Spleen (tissue), 11 donors: ENCODE results near the gene GZMA. TPM values are rescaled to one million over a fixed set of nuclear protein-coding genes. Genes with fewer than 3 reads are reported as not detected.

Experiments used
- DNase-seq: peaks from one replicate; pipeline ENCODE4 v3.0.0-alpha.2; 2020
- H3K27ac ChIP-seq, 8 donors: fragments of 200-600 bp; sonication (generic) in 7 of 8; 1 replicate in 4 of 8; 2 replicates in 4 of 8; pipeline versions ENCODE4 v1.5.0 to v1.8.0; 2016 to 2021; ENCODE audit warnings: inconsistent platforms in 4 of 8, mild to moderate bottlenecking in 4 of 8, moderate library complexity in 1 of 8
- H3K27me3 ChIP-seq, 7 donors: fragments of 200-600 bp; sonication (generic) in 6 of 7; replicated peaks in 1 of 7; 1 replicate in 4 of 7; 2 replicates in 3 of 7; pipeline versions ENCODE4 v1.5.0 to v1.8.0; 2016 to 2021; ENCODE audit warnings: inconsistent platforms in 3 of 7, mild to moderate bottlenecking in 1 of 7
- H3K36me3 ChIP-seq, 6 donors: fragments of 200-600 bp; sonication (generic) in 5 of 6; 1 replicate in 4 of 6; 2 replicates in 2 of 6; pipeline versions ENCODE4 v1.5.0 to v1.8.0; 2016 to 2021; ENCODE audit warnings: inconsistent platforms in 2 of 6
- H3K4me1 ChIP-seq, 6 donors: fragments of 200-600 bp; sonication (generic) in 5 of 6; 1 replicate in 3 of 6; 2 replicates in 3 of 6; pipeline versions ENCODE4 v1.5.0 to v1.8.0; 2016 to 2021; ENCODE audit warnings: inconsistent platforms in 3 of 6
- H3K4me3 ChIP-seq, 8 donors: fragments of 200-600 bp; sonication (generic) in 7 of 8; 1 replicate in 4 of 8; 2 replicates in 4 of 8; pipeline versions ENCODE4 v1.5.0 to v1.8.0; 2016 to 2021; ENCODE audit warnings: inconsistent platforms in 4 of 8, mild to moderate bottlenecking in 4 of 8, moderate library complexity in 2 of 8
- H3K9me3 ChIP-seq, 8 donors: fragments of 200-600 bp; sonication (generic) in 7 of 8; 1 replicate in 4 of 8; 2 replicates in 4 of 8; pipeline versions ENCODE4 v1.5.0 to v1.8.0; 2016 to 2021; ENCODE audit warnings: inconsistent platforms in 4 of 8
- POLR2A ChIP-seq, 3 donors: fragments of 450-650 bp; IDR thresholded peaks; one replicate each; pipeline ENCODE4 v1.5.1; 2017; ENCODE audit warnings: antibody characterized with exemption in 3 of 3, mild to moderate bottlenecking in 1 of 3
- POLR2AphosphoS5 ChIP-seq, 3 donors: sonication (generic); formaldehyde crosslinking; IDR thresholded peaks; one replicate each; pipeline ENCODE4 v1.5.1; 2017; ENCODE audit warnings: antibody characterized with exemption in 3 of 3
- WGBS, 5 donors: extraction: QIAGEN DNeasy Blood & Tissue Kit in 3 of 5; methylation state at CpG; one replicate each; pipeline versions ENCODE4 v1.1.5 to v1.1.7; 2013 to 2018; 5-methylcytosine and 5-hydroxymethylcytosine counted together
- intact Hi-C: fragments of 100-400 bp; cut with DNase I; formaldehyde crosslinking; loops from one replicate; pipeline ENCODE4 v1.15.0; 2023; ENCODE audit warnings: low total_unique reads
- polyA plus RNA-seq, 3 donors: library from polyadenylated mRNA; stranded (reverse); fragments of 200-250 nt; gene quantifications; one replicate each; pipeline ENCODE4 v1.2.1, GENCODE V29; 2013
- total RNA-seq, 7 donors: library from RNA; depleted of rRNA in 3 of 7; stranded (reverse); fragments of >200 nt in 3 of 7; fragmentation: NEBNext Ultra II Directional in 4 of 7; extraction: Animal tissue kit (Norgen Biotek cat#: 25700) in 4 of 7; gene quantifications; one replicate each; pipeline versions ENCODE4 v1.1.0 to v1.2.1, GENCODE V29; 2016 to 2021
- TF ChIP-seq, protein P1 (sequence below), 11 experiments: fragments of 200-600 bp in 7 of 11; fragments of 450-650 bp in 4 of 11; sonication (generic) in 4 of 11; IDR thresholded peaks in 8 of 11; conservative IDR thresholded peaks in 3 of 11; 1 replicate in 7 of 11; 2 replicates in 4 of 11; pipeline versions ENCODE4 v1.4.0 to v1.8.0; 2016 to 2021; ENCODE audit warnings: antibody characterized with exemption in 11 of 11, inconsistent platforms in 4 of 11, mild to moderate bottlenecking in 1 of 11
- donor health status: healthy with polysubstance abuse.
- donor health status: DM: no; HTN: no; CAD: no; lungs with moderate emphysema.
- donor health status: DM: no; HTN: no; CAD: no.
- donor health status: Bipolar disorder and iron deficiency.
- donor health status: healthy.
- donor health status: DM: no; HTN: no; CAD: no.
- donor health status: DM: yes; HTN: yes; CAD: no.

GZMA gene
- total and polyA plus RNA-seq, 10 donors, result 14.7 to 40.5 (median 22.0) TPM

DNA sequence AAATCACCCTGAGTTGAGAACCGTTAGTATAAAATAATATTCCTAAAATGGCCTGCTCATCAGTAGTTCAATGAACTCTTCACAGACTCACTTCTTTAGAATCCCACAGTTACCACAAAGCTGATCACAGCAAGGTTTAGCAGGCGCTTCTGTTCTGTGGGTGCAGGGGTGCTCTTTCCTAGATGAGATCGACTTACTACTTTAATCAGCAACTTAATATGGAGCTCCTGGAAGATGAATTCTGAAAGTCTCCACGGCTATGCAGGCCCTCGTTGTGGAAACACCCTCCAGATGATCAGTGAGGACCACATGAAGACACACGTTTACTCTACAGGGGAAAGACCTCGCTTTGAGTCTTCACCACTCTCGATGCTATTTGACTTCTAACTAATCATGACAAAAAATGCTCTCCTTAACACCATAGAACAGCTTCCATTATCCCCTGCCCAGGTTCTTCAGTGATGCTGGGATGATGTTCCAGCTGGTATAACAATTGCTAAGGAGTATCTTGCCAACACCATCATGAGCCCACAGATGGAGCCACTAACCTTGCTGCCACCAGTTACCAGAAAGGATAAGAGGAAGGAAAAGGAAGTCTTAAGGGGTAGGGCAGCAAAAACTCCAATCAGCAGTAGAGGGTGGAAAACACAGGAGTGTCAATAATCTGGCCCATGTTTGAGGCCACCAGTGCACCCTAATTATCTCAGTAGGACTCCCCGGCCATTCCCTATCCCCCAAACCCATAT lies 39.7 kb downstream of the GZMA start:
- intact Hi-C loops, result loop anchor here (5.0 kb wide), 1 partner anchor 200 kb away; no protein-coding TSS in a partner anchor
- TF ChIP-seq POLR2AphosphoS5 (IDR thresholded peaks at IDR 0.05), result no peak
- TF ChIP-seq, protein P1, sequence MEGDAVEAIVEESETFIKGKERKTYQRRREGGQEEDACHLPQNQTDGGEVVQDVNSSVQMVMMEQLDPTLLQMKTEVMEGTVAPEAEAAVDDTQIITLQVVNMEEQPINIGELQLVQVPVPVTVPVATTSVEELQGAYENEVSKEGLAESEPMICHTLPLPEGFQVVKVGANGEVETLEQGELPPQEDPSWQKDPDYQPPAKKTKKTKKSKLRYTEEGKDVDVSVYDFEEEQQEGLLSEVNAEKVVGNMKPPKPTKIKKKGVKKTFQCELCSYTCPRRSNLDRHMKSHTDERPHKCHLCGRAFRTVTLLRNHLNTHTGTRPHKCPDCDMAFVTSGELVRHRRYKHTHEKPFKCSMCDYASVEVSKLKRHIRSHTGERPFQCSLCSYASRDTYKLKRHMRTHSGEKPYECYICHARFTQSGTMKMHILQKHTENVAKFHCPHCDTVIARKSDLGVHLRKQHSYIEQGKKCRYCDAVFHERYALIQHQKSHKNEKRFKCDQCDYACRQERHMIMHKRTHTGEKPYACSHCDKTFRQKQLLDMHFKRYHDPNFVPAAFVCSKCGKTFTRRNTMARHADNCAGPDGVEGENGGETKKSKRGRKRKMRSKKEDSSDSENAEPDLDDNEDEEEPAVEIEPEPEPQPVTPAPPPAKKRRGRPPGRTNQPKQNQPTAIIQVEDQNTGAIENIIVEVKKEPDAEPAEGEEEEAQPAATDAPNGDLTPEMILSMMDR (IDR thresholded peaks at IDR 0.05 in 8 of 11, conservative IDR thresholded peaks at IDR 0.05 in 3 of 11), result no peak
- no peak for TF ChIP-seq POLR2A (IDR thresholded peaks at IDR 0.05)

DNA sequence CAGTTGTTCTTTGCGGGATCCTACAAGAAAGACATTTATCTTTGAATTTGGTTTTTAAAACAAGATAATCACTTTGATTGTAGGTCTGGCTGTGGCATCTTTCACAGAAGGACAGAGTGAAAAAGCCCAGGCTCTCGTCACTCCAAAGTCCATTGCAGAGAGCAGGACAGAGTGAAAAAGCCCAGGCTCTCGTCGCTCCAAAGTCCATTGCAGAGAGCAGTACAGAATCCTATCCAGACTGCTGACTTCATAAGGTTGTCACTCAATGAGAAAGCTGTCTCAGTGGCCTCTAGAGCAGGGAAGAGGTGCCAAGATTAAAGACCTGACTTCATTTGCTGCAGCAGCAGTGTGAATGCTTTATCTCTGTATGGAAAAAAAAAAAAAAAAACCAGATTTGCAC lies 41.2 kb downstream of the GZMA start:
- intact Hi-C loops, result loop anchor here (5.0 kb wide), 1 partner anchor 201 kb away; no protein-coding TSS in a partner anchor
- Histone ChIP-seq H3K9me3 (no peaks in the 10 kb centered on the region), H3K27ac (no peak overlapping the region), H3K36me3 (no peaks in the 10 kb centered on the region), H3K4me1 (peaks cover 0 to 9% (median 2%) of the 10 kb centered on the region in 6 donors), H3K4me3 (no peak overlapping the region), H3K27me3 (peaks cover 0 to 25% (median 0%) of the 10 kb centered on the region in 7 donors)
- DNase-seq, result no peak
- 59 to 73% (median 61%) methylated on average over 4 of the region's 4 CpGs for whole genome bisulfite sequencing, 5 donors
- TF ChIP-seq, protein P1 (IDR thresholded peaks at IDR 0.05 in 8 of 11, conservative IDR thresholded peaks at IDR 0.05 in 3 of 11), result no peak
- TF ChIP-seq POLR2A (IDR thresholded peaks at IDR 0.05) (no peak), POLR2AphosphoS5 (IDR thresholded peaks at IDR 0.05) (no peak)

More for the DNA sequence above, 39.7 kb downstream of the GZMA start:
- Histone ChIP-seq H3K4me3 (no peak overlapping the region), H3K27ac (no peak overlapping the region), H3K27me3 (peaks cover 0 to 17% (median 0%) of the 10 kb centered on the region in 7 donors), H3K9me3 (no peaks in the 10 kb centered on the region), H3K36me3 (no peaks in the 10 kb centered on the region), H3K4me1 (peaks cover 0 to 9% (median 2%) of the 10 kb centered on the region in 6 donors)
- no peak for DNase-seq
- 80 to 89% (median 83%) methylated on average over 9 of the region's 9 CpGs for WGBS, 5 donors

DNA sequence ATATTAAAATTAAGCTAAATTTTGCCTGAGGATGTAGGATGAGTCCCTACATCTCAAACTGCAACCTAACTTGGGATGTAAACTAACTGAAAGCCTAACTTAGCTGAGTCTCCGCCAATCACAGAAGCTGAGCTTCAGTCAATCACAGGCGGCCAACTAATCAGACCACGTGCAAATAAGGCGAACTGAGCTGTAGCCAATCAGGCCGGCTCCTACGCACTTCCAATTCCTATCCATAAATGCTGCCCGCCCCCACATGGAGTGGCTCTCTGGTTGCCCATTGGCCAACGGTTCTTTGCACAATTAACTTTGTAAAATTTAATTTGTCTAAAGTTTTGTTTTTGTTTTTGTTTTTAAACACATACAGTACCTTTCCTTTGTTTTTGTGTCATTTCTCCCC lies 43.6 kb downstream of the GZMA start:
- no peaks in the 10 kb centered on the region for H3K9me3 ChIP-seq
- 75 to 88% (median 83%) methylated on average over 8 of the region's 8 CpGs for WGBS, 5 donors
- TF ChIP-seq POLR2A (IDR thresholded peaks at IDR 0.05) (no peak), POLR2AphosphoS5 (IDR thresholded peaks at IDR 0.05) (no peak)
- TF ChIP-seq, protein P1 (IDR thresholded peaks at IDR 0.05 in 8 of 11, conservative IDR thresholded peaks at IDR 0.05 in 3 of 11), result no peak
- H3K4me1 ChIP-seq, result peaks cover 0 to 9% (median 2%) of the 10 kb centered on the region in 6 donors
- H3K4me3 ChIP-seq, result no peak overlapping the region
- intact Hi-C loops, result no loop called here
- peaks cover 0 to 25% (median 0%) of the 10 kb centered on the region in 7 donors for H3K27me3 ChIP-seq
- H3K36me3 ChIP-seq, result no peaks in the 10 kb centered on the region
- no peak overlapping the region for H3K27ac ChIP-seq
- DNase-seq, result no peak

DNA sequence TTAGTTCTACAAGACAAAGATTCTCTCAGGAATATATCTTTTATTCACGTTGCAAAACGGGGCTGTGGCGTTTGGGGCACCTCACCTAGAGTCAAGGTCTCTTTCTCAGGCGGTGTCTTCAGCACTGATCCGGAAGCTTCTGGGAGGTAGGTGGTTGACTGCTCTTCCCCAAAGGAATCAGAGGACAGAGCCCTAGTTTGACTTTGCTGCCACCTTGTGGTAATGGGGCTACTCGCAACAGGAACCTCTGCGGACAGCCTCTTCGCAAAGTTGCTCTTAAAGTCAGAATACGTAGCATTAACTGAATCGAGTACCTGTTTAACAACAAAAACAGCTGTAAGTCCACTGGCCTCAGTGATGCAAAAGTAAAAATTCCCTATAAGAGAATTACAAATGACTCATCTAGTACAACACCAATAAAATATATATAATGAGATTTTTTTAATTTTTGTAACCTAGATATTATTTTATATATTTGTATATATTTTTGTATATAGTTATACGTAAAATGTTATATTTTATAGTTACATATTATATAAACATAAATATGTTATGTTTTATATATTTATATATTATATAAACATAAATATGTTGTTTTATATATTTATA lies 44.2 kb downstream of the GZMA start:
- no peaks in the 10 kb centered on the region for H3K9me3 ChIP-seq
- no peak overlapping the region for H3K27ac ChIP-seq
- H3K27me3 ChIP-seq, result peaks cover 0 to 25% (median 0%) of the 10 kb centered on the region in 7 donors
- intact Hi-C loops, result no loop called here
- WGBS, 5 donors, result 7 to 11% (median 9%) methylated on average over 11 of the region's 11 CpGs
- DNase-seq, result peak; percentile 83
- H3K4me1 ChIP-seq, result peaks cover 0 to 9% (median 2%) of the 10 kb centered on the region in 6 donors
- no peaks in the 10 kb centered on the region for H3K36me3 ChIP-seq
- TF ChIP-seq, protein P1 (IDR thresholded peaks at IDR 0.05 in 8 of 11, conservative IDR thresholded peaks at IDR 0.05 in 3 of 11), result peak; percentile 60 to 91 (median 84)
- TF ChIP-seq POLR2AphosphoS5 (IDR thresholded peaks at IDR 0.05) (no peak), POLR2A (IDR thresholded peaks at IDR 0.05) (no peak)
- H3K4me3 ChIP-seq, result no peak overlapping the region
